AG09309 (cell line): Measurements from ENCODE around the gene EIF3D.

ENCODE experiments used
- DNase-seq: peaks from one replicate; pipeline ENCODE4 v3.0.0-alpha.2; 2010; ENCODE audit warnings: low read depth
- H3K4me3 ChIP-seq: 2 replicates; pipeline ENCODE4 v1.5.1; 2011; ENCODE audit warnings: mild to moderate bottlenecking, low read depth, low read length, moderate library complexity; ENCODE audit not compliant: control insufficient read depth
- CTCF ChIP-seq: IDR thresholded peaks from 2 replicates; pipeline ENCODE4 v1.5.1; 2011; ENCODE audit warnings: mild to moderate bottlenecking, low read depth, low read length, inconsistent platforms; ENCODE audit not compliant: insufficient read depth, control insufficient read depth; ENCODE audit errors: missing control alignments

Gene EIF3D

GRCh38 chr22:36569999-36570398 is 41.0 kb upstream of the EIF3D start:
- H3K4me3 ChIP-seq, result no peak overlapping the region
- TF ChIP-seq CTCF, result peak; percentile 65
- no peak for DNase-seq

GRCh38 chr22:36568846-36569245 is 39.9 kb upstream of the EIF3D start:
- DNase-seq, result no peak
- no peak for TF ChIP-seq CTCF
- no peak overlapping the region for H3K4me3 ChIP-seq

- no peak for DNase-seq
- no peak for TF ChIP-seq CTCF
- H3K4me3 ChIP-seq, result no peak overlapping the region
Observed at GRCh38 chr22:36566720-36567119, 37.8 kb upstream of the EIF3D start.

- H3K4me3 ChIP-seq, result no peak overlapping the region
- DNase-seq, result no peak
- no peak for TF ChIP-seq CTCF
Observed at GRCh38 chr22:36565686-36566085, 36.7 kb upstream of the EIF3D start.

DNA sequence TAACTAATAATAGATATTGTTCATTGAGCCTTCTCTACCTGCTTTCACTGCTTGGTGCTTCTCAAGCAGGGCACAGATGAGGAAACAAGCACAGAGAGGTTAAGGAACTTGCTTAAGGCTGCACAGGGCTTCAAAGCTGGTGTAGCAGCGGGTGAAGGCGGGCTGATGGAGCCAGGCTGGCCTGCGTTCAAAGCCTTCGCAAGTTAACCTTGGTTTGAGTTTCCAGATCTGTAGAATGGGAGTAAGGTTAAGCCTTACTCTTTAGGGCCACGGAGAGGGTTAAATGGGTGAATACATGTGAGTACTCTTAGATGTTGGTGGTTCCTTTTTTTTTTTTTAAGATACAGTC is 36.2 kb upstream of the EIF3D start:
- TF ChIP-seq CTCF, result no peak
- no peak for DNase-seq
- no peak overlapping the region for H3K4me3 ChIP-seq

GRCh38 chr22:36564422-36565158 is 35.6 kb upstream of the EIF3D start:
- H3K4me3 ChIP-seq, result no peak overlapping the region
- no peak for DNase-seq
- no peak for TF ChIP-seq CTCF
